HEK293T (cell line): ENCODE measurements around the gene CFAP73.

Experiments
- CTCF ChIA-PET: fragments of 350-600 bp; formaldehyde crosslinking; extraction: SDS; loops from one replicate; lab custom pipeline; 2021; ENCODE audit warnings: antibody characterized with exemption, inconsistent platforms; lab: Yijun Ruan, JAX
- POLR2A ChIA-PET: fragments of 350-600 bp; formaldehyde crosslinking; extraction: SDS; loops from one replicate; lab custom pipeline; 2020; ENCODE audit warnings: antibody characterized with exemption, inconsistent platforms; lab: Yijun Ruan, JAX
- DNase-seq: peaks from one replicate; pipeline ENCODE4 v3.0.0; 2012; ENCODE audit warnings: mixed read lengths; ENCODE audit errors: extremely low spot score
- ARNT ChIP-seq: fragments of 450-650 bp; IDR thresholded peaks from 2 replicates; pipeline ENCODE4 v1.6.1; 2017; ENCODE audit warnings: mild to moderate bottlenecking
- BHLHE40 ChIP-seq: fragments of 450-650 bp; IDR thresholded peaks from 2 replicates; pipeline ENCODE4 v1.6.1; 2016; ENCODE audit warnings: mild to moderate bottlenecking, moderate library complexity, borderline replicate concordance
- CTBP1 ChIP-seq: fragments of 450-650 bp; IDR thresholded peaks from 2 replicates; pipeline ENCODE4 v1.6.1; 2016; ENCODE audit warnings: borderline replicate concordance
- ELF4 ChIP-seq: fragments of 450-650 bp; IDR thresholded peaks from 2 replicates; pipeline ENCODE4 v1.6.1; 2017; ENCODE audit warnings: antibody characterized with exemption
- FOXA1 ChIP-seq: fragments of 450-650 bp; IDR thresholded peaks from 2 replicates; pipeline ENCODE4 v1.6.1; 2016; ENCODE audit warnings: mild to moderate bottlenecking
- FOXK2 ChIP-seq: fragments of 450-650 bp; IDR thresholded peaks from 2 replicates; pipeline ENCODE4 v1.6.1; 2016; ENCODE audit warnings: mild to moderate bottlenecking
- FOXM1 ChIP-seq: fragments of 450-650 bp; IDR thresholded peaks from 2 replicates; pipeline ENCODE4 v1.6.1; 2017; ENCODE audit warnings: mild to moderate bottlenecking, borderline replicate concordance
- HDGF ChIP-seq: fragments of 450-650 bp; IDR thresholded peaks from 2 replicates; pipeline ENCODE4 v1.6.1; 2017; ENCODE audit warnings: antibody characterized with exemption, borderline replicate concordance
- L3MBTL2 ChIP-seq: fragments of 450-650 bp; conservative IDR thresholded peaks from 2 replicates; pipeline ENCODE4 v1.6.1; 2016; ENCODE audit warnings: mild to moderate bottlenecking
- LEF1 ChIP-seq: fragments of 450-650 bp; IDR thresholded peaks from 2 replicates; pipeline ENCODE4 v1.6.1; 2017; ENCODE audit warnings: mild to moderate bottlenecking, borderline replicate concordance
- NFRKB ChIP-seq: fragments of 450-650 bp; IDR thresholded peaks from 2 replicates; pipeline ENCODE4 v1.6.1; 2016; ENCODE audit warnings: mild to moderate bottlenecking, moderate library complexity
- PKNOX1 ChIP-seq: fragments of 450-650 bp; IDR thresholded peaks from 2 replicates; pipeline ENCODE4 v1.6.1; 2016
- SP1 ChIP-seq: fragments of 450-650 bp; IDR thresholded peaks from 2 replicates; pipeline ENCODE4 v1.6.1; 2017
- SUZ12 ChIP-seq: fragments of 450-650 bp; IDR thresholded peaks from 2 replicates; pipeline ENCODE4 v1.6.1; 2016; ENCODE audit warnings: mild to moderate bottlenecking
- TARDBP ChIP-seq: fragments of 450-650 bp; IDR thresholded peaks from 2 replicates; pipeline ENCODE4 v1.6.1; 2016
- ZNF384 ChIP-seq: fragments of 450-650 bp; IDR thresholded peaks from 2 replicates; pipeline ENCODE4 v1.6.1; 2016

CFAP73 gene

GRCh38 chr12:113104953-113105510, 44.5 kb upstream of the CFAP73 start:
- no peak for TF ChIP-seq ELF4
- ChIA-PET CTCF (no interaction called here), POLR2A (no interaction called here)
- no peak for DNase-seq

GRCh38 chr12:113105606-113106271, 43.8 kb upstream of the CFAP73 start:
- CTCF ChIA-PET = no interaction called here
- POLR2A ChIA-PET = no interaction called here
- TF ChIP-seq SUZ12 (no peak), BHLHE40 (no peak), FOXK2 (no peak), SP1 (no peak)
- DNase-seq = no peak

GRCh38 chr12:113106361-113106760, 43.2 kb upstream of the CFAP73 start:
- CTCF ChIA-PET = no interaction called here
- POLR2A ChIA-PET = no interaction called here
- no peak for DNase-seq
- TF ChIP-seq L3MBTL2 (no peak), FOXK2 (no peak)

GRCh38 chr12:113108308-113108707, 41.2 kb upstream of the CFAP73 start:
- no peak for DNase-seq
- TF ChIP-seq PKNOX1 (no peak), SP1 (no peak), ZNF384 (no peak), CTBP1 (no peak), FOXM1 (no peak), BHLHE40 (no peak), FOXK2 (no peak), TARDBP (no peak), ARNT (no peak), FOXA1 (no peak), L3MBTL2 (no peak), LEF1 (no peak), ELF4 (no peak), NFRKB (no peak), HDGF (no peak), SUZ12 (no peak)
- POLR2A ChIA-PET = no interaction called here
- CTCF ChIA-PET = interaction anchor here (1.8 kb wide), 1 partner anchor 10 kb away, joined by 4 read pairs; no protein-coding TSS in a partner anchor

- DNase-seq = no peak
- ChIA-PET POLR2A (no interaction called here), CTCF (no interaction called here)
- no peak for TF ChIP-seq SP1
- no peak for TF ChIP-seq FOXA1
- TF ChIP-seq NFRKB = no peak
- TF ChIP-seq PKNOX1 = no peak
- no peak for TF ChIP-seq BHLHE40
- no peak for TF ChIP-seq ARNT
- no peak for TF ChIP-seq L3MBTL2
- TF ChIP-seq LEF1 = no peak
Measured at GRCh38 chr12:113109360-113109759, 40.2 kb upstream of the CFAP73 start.

GRCh38 chr12:113109872-113110599, 39.5 kb upstream of the CFAP73 start:
- no peak for DNase-seq
- CTCF ChIA-PET = no interaction called here
- TF ChIP-seq BHLHE40 = no peak
- no peak for TF ChIP-seq FOXA1
- POLR2A ChIA-PET = no interaction called here

- ChIA-PET POLR2A (no interaction called here), CTCF (no interaction called here)
- no peak for TF ChIP-seq HDGF
- no peak for TF ChIP-seq CTBP1
- TF ChIP-seq TARDBP = no peak
- TF ChIP-seq PKNOX1 = no peak
- TF ChIP-seq NFRKB = no peak
- TF ChIP-seq LEF1 = no peak
- no peak for TF ChIP-seq L3MBTL2
- TF ChIP-seq ELF4 = no peak
- no peak for TF ChIP-seq SP1
- no peak for TF ChIP-seq FOXM1
- no peak for TF ChIP-seq SUZ12
- TF ChIP-seq BHLHE40 = no peak
- TF ChIP-seq FOXA1 = no peak
- no peak for TF ChIP-seq ARNT
- TF ChIP-seq FOXK2 = no peak
- no peak for TF ChIP-seq ZNF384
- no peak for DNase-seq
Measured at GRCh38 chr12:113111247-113111646, 38.3 kb upstream of the CFAP73 start.
